BLaER1 treated with 17β-estradiol and CSF1 and Interleukin-3, amounts not matched to agents 10 nM and 100 nM (cell line): ENCODE results near the gene RHO.

Source experiments
- H3K27ac ChIP-seq, 11 experiments: shearing (Covaris generic); formaldehyde crosslinking; 2 replicates each; pipeline ENCODE4 v1.8.1; 2022
- H3K27me3 ChIP-seq, 11 experiments: shearing (Covaris generic); formaldehyde crosslinking; 2 replicates each; pipeline ENCODE4 v1.8.1; 2022
- H3K36me3 ChIP-seq, 11 experiments: shearing (Covaris generic); formaldehyde crosslinking; 2 replicates each; pipeline ENCODE4 v1.8.1; 2022
- H3K4me1 ChIP-seq, 10 experiments: shearing (Covaris generic); formaldehyde crosslinking; 2 replicates each; pipeline ENCODE4 v1.8.1; 2022
- H3K4me2 ChIP-seq, 11 experiments: shearing (Covaris generic); formaldehyde crosslinking; 2 replicates each; pipeline ENCODE4 v1.8.1; 2022
- H3K4me3 ChIP-seq, 10 experiments: shearing (Covaris generic); formaldehyde crosslinking; 2 replicates each; pipeline ENCODE4 v1.8.1; 2022
- H3K9ac ChIP-seq, 11 experiments: shearing (Covaris generic); formaldehyde crosslinking; 2 replicates each; pipeline ENCODE4 v1.8.1; 2022
- H3K9me3 ChIP-seq, 11 experiments: shearing (Covaris generic); formaldehyde crosslinking; replicated peaks in 1 of 11; 2 replicates each; pipeline ENCODE4 v1.8.1; 2022
- H4K20me1 ChIP-seq, 11 experiments: shearing (Covaris generic); formaldehyde crosslinking; 2 replicates each; pipeline ENCODE4 v1.8.1; 2022
- Cebpa-rat ChIP-seq, 11 experiments: shearing (Covaris generic); IDR thresholded peaks; 2 replicates each; pipeline ENCODE4 v1.8.1; 2022

The RHO gene

GRCh38 chr3:129558081-129558771 lies 29.8 kb downstream of the RHO start:
- no peaks in the 10 kb centered on the region for H3K27me3 ChIP-seq
- TF ChIP-seq Cebpa-rat (IDR thresholded peaks at IDR 0.05): no peak
- no peaks in the 10 kb centered on the region for H3K9me3 ChIP-seq
- H3K4me2 ChIP-seq: peak overlapping the region; percentile 80 to 97 (median 95)
- peaks cover 90 to 100% (median 99%) of the 10 kb centered on the region in 10 experiments for H3K4me1 ChIP-seq
- peak overlapping the region in 8 of 10 experiments; percentile 41 to 65 (median 53); a peak in 11 of 20 replicates for H3K4me3 ChIP-seq
- H3K9ac ChIP-seq: peak overlapping the region; percentile 12 to 79 (median 74); a peak in 18 of 22 replicates
- peaks cover 0 to 79% (median 5%) of the 10 kb centered on the region in 11 experiments; a peak in 10 of 22 replicates for H4K20me1 ChIP-seq
- peak overlapping the region; percentile 49 to 88 (median 81); a peak in 20 of 22 replicates for H3K27ac ChIP-seq
- H3K36me3 ChIP-seq: peaks cover 46 to 85% (median 63%) of the 10 kb centered on the region in 11 experiments

GRCh38 chr3:129558772-129559564 lies 30.5 kb downstream of the RHO start:
- TF ChIP-seq Cebpa-rat (IDR thresholded peaks at IDR 0.05): no peak
- Histone ChIP-seq H3K4me3 (peak overlapping the region in 8 of 10 experiments; percentile 41 to 65 (median 53); a peak in 13 of 20 replicates), H3K9me3 (no peaks in the 10 kb centered on the region), H3K27ac (peak overlapping the region; percentile 49 to 88 (median 81); a peak in 21 of 22 replicates), H3K4me2 (peak overlapping the region; percentile 80 to 97 (median 95)), H3K4me1 (peaks cover 83 to 100% (median 93%) of the 10 kb centered on the region in 10 experiments), H3K36me3 (peaks cover 53 to 92% (median 70%) of the 10 kb centered on the region in 11 experiments), H3K27me3 (no peaks in the 10 kb centered on the region), H4K20me1 (peaks cover 0 to 87% (median 5%) of the 10 kb centered on the region in 11 experiments; a peak in 10 of 22 replicates), H3K9ac (peak overlapping the region; percentile 12 to 79 (median 74); a peak in 20 of 22 replicates)

DNA sequence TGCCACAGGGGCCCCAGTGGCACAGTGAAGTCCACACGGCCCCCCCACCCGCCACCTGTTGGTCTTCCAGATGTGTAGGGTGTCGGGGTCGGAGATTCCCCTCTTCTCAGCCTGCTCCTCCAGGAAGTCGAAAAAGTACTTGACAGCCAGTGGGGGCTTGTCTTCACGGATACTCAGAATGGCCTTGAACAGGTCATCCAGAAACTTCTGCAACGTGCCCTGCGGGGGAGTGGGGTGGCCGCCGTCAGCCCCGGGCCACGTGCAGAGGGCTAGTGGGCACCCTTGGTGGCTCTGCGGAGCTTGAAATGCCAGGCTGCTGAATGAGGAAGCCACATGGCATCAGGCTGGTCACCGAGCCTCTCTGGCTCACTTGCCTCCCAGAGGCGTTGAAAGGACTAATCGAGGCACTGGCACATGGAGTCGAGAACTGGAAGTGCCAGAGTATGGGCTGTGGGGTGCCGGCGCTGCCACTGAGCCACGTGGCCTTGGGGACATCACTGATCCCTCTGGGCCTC lies 31.2 kb downstream of the RHO start:
- H3K27ac ChIP-seq: peak overlapping the region; percentile 49 to 88 (median 81); a peak in 21 of 22 replicates
- H3K27me3 ChIP-seq: no peaks in the 10 kb centered on the region
- H3K4me2 ChIP-seq: peak overlapping the region; percentile 80 to 97 (median 95)
- peak overlapping the region in 9 of 10 experiments; percentile 25 to 65 (median 52); a peak in 17 of 20 replicates for H3K4me3 ChIP-seq
- TF ChIP-seq Cebpa-rat (IDR thresholded peaks at IDR 0.05): no peak
- H3K4me1 ChIP-seq: peaks cover 76 to 100% (median 87%) of the 10 kb centered on the region in 10 experiments
- H3K36me3 ChIP-seq: peaks cover 60 to 98% (median 77%) of the 10 kb centered on the region in 11 experiments
- H4K20me1 ChIP-seq: peaks cover 0 to 93% (median 5%) of the 10 kb centered on the region in 11 experiments; a peak in 11 of 22 replicates
- H3K9me3 ChIP-seq: no peaks in the 10 kb centered on the region
- H3K9ac ChIP-seq: peak overlapping the region; percentile 62 to 79 (median 74); a peak in 19 of 22 replicates

DNA sequence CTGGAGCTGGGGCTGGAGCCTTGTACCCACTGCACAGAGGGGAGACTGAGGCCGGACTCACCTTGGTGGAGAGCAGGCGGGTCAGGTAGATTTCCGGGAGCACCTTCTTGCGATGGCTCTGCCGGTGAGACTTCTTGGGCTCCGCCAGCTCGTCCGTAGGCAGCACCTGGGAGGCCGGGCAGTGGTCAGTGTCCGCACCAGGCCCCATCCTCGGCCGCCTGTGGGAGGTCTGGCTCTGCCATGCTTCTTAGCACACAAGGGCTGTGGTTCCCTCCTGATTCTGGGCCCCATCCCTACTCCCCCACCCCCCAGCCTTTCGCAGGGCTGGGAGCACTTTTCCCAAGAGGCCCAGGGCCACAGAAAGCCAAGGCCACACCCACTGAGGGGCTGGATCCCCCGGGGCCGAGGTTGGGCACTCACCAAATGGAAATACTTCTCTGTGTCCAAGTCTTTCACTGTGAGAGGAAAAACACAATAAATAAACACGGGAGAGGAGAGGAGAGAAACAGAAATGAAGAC lies 31.9 kb downstream of the RHO start:
- peaks cover 0 to 94% (median 5%) of the 10 kb centered on the region in 11 experiments; a peak in 10 of 22 replicates for H4K20me1 ChIP-seq
- peaks cover 67 to 98% (median 84%) of the 10 kb centered on the region in 11 experiments for H3K36me3 ChIP-seq
- peak overlapping the region; percentile 80 to 97 (median 95) for H3K4me2 ChIP-seq
- H3K27me3 ChIP-seq: no peaks in the 10 kb centered on the region
- H3K27ac ChIP-seq: peak overlapping the region; percentile 3 to 88 (median 81); a peak in 20 of 22 replicates
- H3K9me3 ChIP-seq: no peaks in the 10 kb centered on the region
- no peak for TF ChIP-seq Cebpa-rat (IDR thresholded peaks at IDR 0.05)
- peak overlapping the region in 9 of 10 experiments; percentile 25 to 65 (median 52); a peak in 17 of 20 replicates for H3K4me3 ChIP-seq
- H3K9ac ChIP-seq: peak overlapping the region; percentile 65 to 79 (median 74); a peak in 21 of 22 replicates
- H3K4me1 ChIP-seq: peaks cover 69 to 100% (median 80%) of the 10 kb centered on the region in 10 experiments

GRCh38 chr3:129560911-129561594 lies 32.6 kb downstream of the RHO start:
- Histone ChIP-seq H3K9me3 (no peaks in the 10 kb centered on the region), H3K9ac (peak overlapping the region; percentile 65 to 79 (median 74)), H3K27ac (peak overlapping the region; percentile 40 to 88 (median 81); a peak in 21 of 22 replicates), H3K4me3 (peak overlapping the region in 9 of 10 experiments; percentile 25 to 65 (median 52); a peak in 14 of 20 replicates), H4K20me1 (peaks cover 0 to 94% (median 2%) of the 10 kb centered on the region in 11 experiments; a peak in 10 of 22 replicates), H3K4me1 (peaks cover 62 to 100% (median 72%) of the 10 kb centered on the region in 10 experiments), H3K36me3 (peaks cover 70 to 98% (median 86%) of the 10 kb centered on the region in 11 experiments), H3K27me3 (no peaks in the 10 kb centered on the region), H3K4me2 (peak overlapping the region; percentile 80 to 97 (median 95))
- no peak for TF ChIP-seq Cebpa-rat (IDR thresholded peaks at IDR 0.05)

- Histone ChIP-seq H3K9me3 (no peaks in the 10 kb centered on the region), H3K27ac (peak overlapping the region; percentile 40 to 88 (median 81); a peak in 19 of 22 replicates), H3K4me2 (peak overlapping the region; percentile 80 to 97 (median 95)), H3K36me3 (peaks cover 70 to 98% (median 86%) of the 10 kb centered on the region in 11 experiments), H3K4me1 (peaks cover 55 to 99% (median 66%) of the 10 kb centered on the region in 10 experiments), H4K20me1 (peaks cover 0 to 94% (median 0%) of the 10 kb centered on the region in 11 experiments; a peak in 8 of 22 replicates), H3K9ac (peak overlapping the region; percentile 65 to 79 (median 74); a peak in 21 of 22 replicates), H3K4me3 (peak overlapping the region in 5 of 10 experiments; percentile 51 to 65 (median 52); a peak in 7 of 20 replicates), H3K27me3 (no peaks in the 10 kb centered on the region)
- TF ChIP-seq Cebpa-rat (IDR thresholded peaks at IDR 0.05): no peak
Measured at GRCh38 chr3:129561619-129562248, 33.3 kb downstream of the RHO start.

DNA sequence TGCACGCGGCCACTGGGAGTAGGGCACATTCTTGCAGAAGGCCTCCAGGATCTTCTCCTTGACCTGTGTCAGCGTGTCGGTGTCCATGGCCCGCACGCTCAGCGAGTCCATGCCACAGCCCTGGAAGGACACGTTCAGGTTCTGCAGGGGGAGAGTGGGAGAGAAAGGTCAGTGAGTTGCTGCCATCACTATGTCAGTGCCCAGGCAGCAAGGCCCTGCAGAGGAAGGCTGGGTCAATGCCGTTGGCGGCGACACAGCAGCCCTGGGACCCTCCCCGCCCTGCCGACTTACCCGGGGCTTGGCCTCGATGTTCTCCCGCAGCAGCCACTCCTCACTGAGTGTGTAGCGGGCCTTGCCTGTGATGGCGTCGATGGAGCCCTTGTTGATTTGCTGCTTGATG lies 34.4 kb downstream of the RHO start:
- Histone ChIP-seq H3K4me2 (peak overlapping the region in 5 of 11 experiments; percentile 80 to 96 (median 95); a peak in 6 of 22 replicates), H3K9ac (peak overlapping the region in 5 of 11 experiments; percentile 7 to 69 (median 37); a peak in 3 of 22 replicates), H3K27ac (peak overlapping the region in 3 of 11 experiments; percentile 8 to 54 (median 50); a peak in 3 of 22 replicates), H3K36me3 (peaks cover 71 to 98% (median 86%) of the 10 kb centered on the region in 11 experiments), H3K4me3 (no peak overlapping the region), H4K20me1 (peaks cover 0 to 94% (median 0%) of the 10 kb centered on the region in 11 experiments; a peak in 8 of 22 replicates), H3K27me3 (no peaks in the 10 kb centered on the region), H3K9me3 (no peaks in the 10 kb centered on the region), H3K4me1 (peaks cover 44 to 93% (median 55%) of the 10 kb centered on the region in 10 experiments)
- TF ChIP-seq Cebpa-rat (IDR thresholded peaks at IDR 0.05): no peak
